Spleen (tissue), 11 donors: ENCODE results near the gene CSE1L. TPM values are rescaled to one million over a fixed set of nuclear protein-coding genes. Genes with fewer than 3 reads are reported as not detected.
A peak's percentile ranks its signal among the peaks of the same experiment; 100 is the strongest.
"Not testable (repeated sequence)": the region's sequence is repeated elsewhere in the genome, so short reads cannot be mapped to it uniquely, and the experiment has no call there.

ENCODE experiments used
- DNase-seq: peaks from one replicate; pipeline ENCODE4 v3.0.0-alpha.2; 2020
- H3K27ac ChIP-seq, 8 donors: fragments of 200-600 bp; sonication (generic) in 7 of 8; 1 replicate in 4 of 8; 2 replicates in 4 of 8; pipeline versions ENCODE4 v1.5.0 to v1.8.0; 2016 to 2021; ENCODE audit warnings: inconsistent platforms in 4 of 8, mild to moderate bottlenecking in 4 of 8, moderate library complexity in 1 of 8
- H3K27me3 ChIP-seq, 7 donors: fragments of 200-600 bp; sonication (generic) in 6 of 7; replicated peaks in 1 of 7; 1 replicate in 4 of 7; 2 replicates in 3 of 7; pipeline versions ENCODE4 v1.5.0 to v1.8.0; 2016 to 2021; ENCODE audit warnings: inconsistent platforms in 3 of 7, mild to moderate bottlenecking in 1 of 7
- H3K36me3 ChIP-seq, 6 donors: fragments of 200-600 bp; sonication (generic) in 5 of 6; 1 replicate in 4 of 6; 2 replicates in 2 of 6; pipeline versions ENCODE4 v1.5.0 to v1.8.0; 2016 to 2021; ENCODE audit warnings: inconsistent platforms in 2 of 6
- H3K4me1 ChIP-seq, 6 donors: fragments of 200-600 bp; sonication (generic) in 5 of 6; 1 replicate in 3 of 6; 2 replicates in 3 of 6; pipeline versions ENCODE4 v1.5.0 to v1.8.0; 2016 to 2021; ENCODE audit warnings: inconsistent platforms in 3 of 6
- H3K4me3 ChIP-seq, 8 donors: fragments of 200-600 bp; sonication (generic) in 7 of 8; 1 replicate in 4 of 8; 2 replicates in 4 of 8; pipeline versions ENCODE4 v1.5.0 to v1.8.0; 2016 to 2021; ENCODE audit warnings: inconsistent platforms in 4 of 8, mild to moderate bottlenecking in 4 of 8, moderate library complexity in 2 of 8
- H3K9me3 ChIP-seq, 8 donors: fragments of 200-600 bp; sonication (generic) in 7 of 8; 1 replicate in 4 of 8; 2 replicates in 4 of 8; pipeline versions ENCODE4 v1.5.0 to v1.8.0; 2016 to 2021; ENCODE audit warnings: inconsistent platforms in 4 of 8
- POLR2A ChIP-seq, 3 donors: fragments of 450-650 bp; IDR thresholded peaks; one replicate each; pipeline ENCODE4 v1.5.1; 2017; ENCODE audit warnings: antibody characterized with exemption in 3 of 3, mild to moderate bottlenecking in 1 of 3
- POLR2AphosphoS5 ChIP-seq, 3 donors: sonication (generic); formaldehyde crosslinking; IDR thresholded peaks; one replicate each; pipeline ENCODE4 v1.5.1; 2017; ENCODE audit warnings: antibody characterized with exemption in 3 of 3
- WGBS, 5 donors: extraction: QIAGEN DNeasy Blood & Tissue Kit in 3 of 5; methylation state at CpG; one replicate each; pipeline versions ENCODE4 v1.1.5 to v1.1.7; 2013 to 2018; 5-methylcytosine and 5-hydroxymethylcytosine counted together
- intact Hi-C: fragments of 100-400 bp; cut with DNase I; formaldehyde crosslinking; loops from one replicate; pipeline ENCODE4 v1.15.0; 2023; ENCODE audit warnings: low total_unique reads
- polyA plus RNA-seq, 3 donors: library from polyadenylated mRNA; stranded (reverse); fragments of 200-250 nt; gene quantifications; one replicate each; pipeline ENCODE4 v1.2.1, GENCODE V29; 2013
- total RNA-seq, 7 donors: library from RNA; depleted of rRNA in 3 of 7; stranded (reverse); fragments of >200 nt in 3 of 7; fragmentation: NEBNext Ultra II Directional in 4 of 7; extraction: Animal tissue kit (Norgen Biotek cat#: 25700) in 4 of 7; gene quantifications; one replicate each; pipeline versions ENCODE4 v1.1.0 to v1.2.1, GENCODE V29; 2016 to 2021
- TF ChIP-seq, protein P1 (sequence below), 11 experiments: fragments of 200-600 bp in 7 of 11; fragments of 450-650 bp in 4 of 11; sonication (generic) in 4 of 11; IDR thresholded peaks in 8 of 11; conservative IDR thresholded peaks in 3 of 11; 1 replicate in 7 of 11; 2 replicates in 4 of 11; pipeline versions ENCODE4 v1.4.0 to v1.8.0; 2016 to 2021; ENCODE audit warnings: antibody characterized with exemption in 11 of 11, inconsistent platforms in 4 of 11, mild to moderate bottlenecking in 1 of 11
- donor health status: healthy with polysubstance abuse.
- donor health status: DM: no; HTN: no; CAD: no; lungs with moderate emphysema.
- donor health status: DM: no; HTN: no; CAD: no.
- donor health status: Bipolar disorder and iron deficiency.
- donor health status: healthy.
- donor health status: DM: no; HTN: no; CAD: no.
- donor health status: DM: yes; HTN: yes; CAD: no.

CSE1L gene
- total and polyA plus RNA-seq, 10 donors: 16.7 to 51.5 (median 33.8) TPM

DNA sequence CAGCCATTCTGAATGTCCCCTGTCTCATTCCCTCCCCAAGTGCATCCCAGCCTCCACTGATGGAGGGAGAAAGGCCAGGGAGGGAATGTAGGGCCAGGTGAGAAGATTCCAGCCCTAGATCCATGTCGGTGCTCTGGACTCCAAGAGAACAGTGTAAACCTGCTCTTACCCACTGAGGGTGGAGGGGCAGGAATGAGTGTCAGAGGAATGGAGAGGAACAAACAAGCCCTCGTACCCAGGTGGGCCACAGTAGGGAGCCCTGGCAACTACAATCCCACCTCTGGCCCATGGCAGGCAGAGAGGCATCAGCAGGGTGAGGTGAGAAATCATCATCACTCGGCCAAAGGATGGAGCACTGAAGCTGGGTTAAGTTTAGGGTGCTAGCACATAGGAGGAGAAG is 87.5 kb downstream of the CSE1L start:
- intact Hi-C loops: no loop called here
- Histone ChIP-seq H3K36me3 (peaks cover 0 to 81% (median 34%) of the 10 kb centered on the region in 6 donors), H3K9me3 (no peaks in the 10 kb centered on the region), H3K4me1 (peaks cover 3 to 13% (median 7%) of the 10 kb centered on the region in 6 donors), H3K27me3 (no peaks in the 10 kb centered on the region), H3K4me3 (no peak overlapping the region), H3K27ac (peak overlapping the region in 3 of 8 donors; percentile 20 to 31 (median 21))
- TF ChIP-seq, protein P1, sequence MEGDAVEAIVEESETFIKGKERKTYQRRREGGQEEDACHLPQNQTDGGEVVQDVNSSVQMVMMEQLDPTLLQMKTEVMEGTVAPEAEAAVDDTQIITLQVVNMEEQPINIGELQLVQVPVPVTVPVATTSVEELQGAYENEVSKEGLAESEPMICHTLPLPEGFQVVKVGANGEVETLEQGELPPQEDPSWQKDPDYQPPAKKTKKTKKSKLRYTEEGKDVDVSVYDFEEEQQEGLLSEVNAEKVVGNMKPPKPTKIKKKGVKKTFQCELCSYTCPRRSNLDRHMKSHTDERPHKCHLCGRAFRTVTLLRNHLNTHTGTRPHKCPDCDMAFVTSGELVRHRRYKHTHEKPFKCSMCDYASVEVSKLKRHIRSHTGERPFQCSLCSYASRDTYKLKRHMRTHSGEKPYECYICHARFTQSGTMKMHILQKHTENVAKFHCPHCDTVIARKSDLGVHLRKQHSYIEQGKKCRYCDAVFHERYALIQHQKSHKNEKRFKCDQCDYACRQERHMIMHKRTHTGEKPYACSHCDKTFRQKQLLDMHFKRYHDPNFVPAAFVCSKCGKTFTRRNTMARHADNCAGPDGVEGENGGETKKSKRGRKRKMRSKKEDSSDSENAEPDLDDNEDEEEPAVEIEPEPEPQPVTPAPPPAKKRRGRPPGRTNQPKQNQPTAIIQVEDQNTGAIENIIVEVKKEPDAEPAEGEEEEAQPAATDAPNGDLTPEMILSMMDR (IDR thresholded peaks at IDR 0.05 in 8 of 11, conservative IDR thresholded peaks at IDR 0.05 in 3 of 11): no peak
- no peak for TF ChIP-seq POLR2A (IDR thresholded peaks at IDR 0.05)
- no peak for TF ChIP-seq POLR2AphosphoS5 (IDR thresholded peaks at IDR 0.05)
- DNase-seq: no peak
- WGBS, 5 donors: 88 to 93% (median 90%) methylated on average over 2 to 3 of the region's 3 CpGs

DNA sequence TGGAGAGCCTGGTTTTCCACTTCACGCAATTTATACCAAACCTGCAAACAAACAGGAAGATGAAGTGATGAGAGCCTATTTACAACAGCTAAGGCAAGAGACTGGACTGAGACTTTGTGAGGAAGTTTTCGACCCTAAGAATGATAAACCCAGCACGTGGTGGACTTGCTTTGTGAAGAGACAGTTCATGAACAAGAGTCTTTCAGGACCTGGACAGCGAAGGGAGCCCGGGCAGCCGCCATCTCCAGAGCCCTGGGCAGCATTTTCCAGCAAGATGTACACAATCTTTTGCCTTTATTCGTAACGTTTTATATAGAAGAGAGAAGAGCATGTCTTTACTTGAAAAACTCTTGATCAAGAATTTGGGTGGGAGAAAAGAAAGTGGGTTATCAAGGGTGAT is 88.7 kb downstream of the CSE1L start:
- not testable (repeated sequence) for H3K9me3 ChIP-seq, H3K27me3 ChIP-seq, H3K27ac ChIP-seq, H3K4me3 ChIP-seq, DNase-seq
- intact Hi-C loops: loop anchor here (2.0 kb wide), 1 partner anchor 82 kb away; no protein-coding TSS in a partner anchor
- 87 to 95% (median 92%) methylated on average over 8 of the region's 8 CpGs for WGBS, 5 donors
- peaks cover 0 to 87% (median 35%) of the 10 kb centered on the region in 6 donors for H3K36me3 ChIP-seq
- H3K4me1 ChIP-seq: peaks cover 3 to 13% (median 7%) of the 10 kb centered on the region in 6 donors

DNA sequence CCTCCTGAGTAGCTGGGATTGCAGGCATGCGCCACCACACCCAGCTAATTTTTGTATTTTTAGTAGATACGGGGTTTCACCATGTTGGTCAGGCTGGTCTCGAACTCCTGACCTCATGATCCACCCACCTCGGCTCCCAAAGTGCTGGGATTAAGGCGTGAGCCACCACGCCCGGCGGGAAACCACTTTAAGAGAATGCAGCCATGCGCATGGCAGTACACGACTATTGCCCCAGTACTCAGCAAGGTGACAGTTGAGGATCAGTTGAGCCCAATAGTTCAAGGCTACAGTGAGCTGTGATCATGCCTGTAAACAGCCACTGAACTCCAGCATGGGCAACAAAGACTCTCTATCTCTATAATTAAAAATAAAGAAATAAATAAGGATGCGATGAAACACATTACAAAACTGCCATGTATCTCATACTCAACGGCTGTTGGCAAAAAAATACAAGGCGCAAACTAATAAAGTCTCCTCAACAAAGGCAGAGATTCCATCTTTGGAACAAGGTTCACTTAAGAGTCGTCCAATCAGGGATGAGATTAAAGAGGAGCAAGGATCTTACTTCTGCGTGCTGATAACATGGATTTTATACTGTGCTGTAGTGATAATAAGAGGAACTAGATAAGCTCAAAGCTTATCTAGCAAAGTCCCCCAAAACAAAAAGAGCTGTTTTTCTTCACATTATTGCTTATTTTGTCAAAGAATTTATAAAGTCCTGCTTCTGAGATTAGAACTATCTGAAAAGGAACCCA is 90.9 kb downstream of the CSE1L start:
- no peak for DNase-seq
- H3K27me3 ChIP-seq: no peaks in the 10 kb centered on the region
- no peak overlapping the region for H3K4me3 ChIP-seq
- WGBS, 5 donors: 91 to 96% (median 95%) methylated on average over 15 of the region's 15 CpGs
- H3K9me3 ChIP-seq: no peaks in the 10 kb centered on the region
- H3K36me3 ChIP-seq: peaks cover 0 to 81% (median 28%) of the 10 kb centered on the region in 6 donors
- no peak overlapping the region for H3K27ac ChIP-seq
- intact Hi-C loops: no loop called here
- TF ChIP-seq, protein P1 (IDR thresholded peaks at IDR 0.05 in 8 of 11, conservative IDR thresholded peaks at IDR 0.05 in 3 of 11): no peak
- no peak for TF ChIP-seq POLR2AphosphoS5 (IDR thresholded peaks at IDR 0.05)
- TF ChIP-seq POLR2A (IDR thresholded peaks at IDR 0.05): no peak
- peaks cover 3 to 34% (median 16%) of the 10 kb centered on the region in 6 donors for H3K4me1 ChIP-seq

DNA sequence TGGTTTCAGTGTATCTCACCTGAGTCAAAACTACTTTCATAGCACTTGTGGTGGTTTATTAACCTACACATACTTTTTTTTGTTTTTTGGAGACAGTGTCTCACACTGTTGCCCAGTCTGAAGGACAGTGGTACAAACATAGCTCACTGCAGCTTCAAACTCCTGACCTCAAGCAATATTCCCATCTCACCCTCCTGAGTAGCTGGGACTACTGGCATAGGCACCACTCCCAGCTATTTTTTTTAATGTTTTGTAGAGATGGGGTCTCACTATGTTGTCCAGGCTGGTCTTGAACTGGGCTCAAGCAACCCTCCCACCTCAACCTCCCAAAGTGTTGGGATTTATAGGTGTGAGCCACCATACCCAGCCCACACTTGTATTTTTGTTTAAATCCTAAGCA is 92.3 kb downstream of the CSE1L start:
- DNase-seq: no peak
- intact Hi-C loops: no loop called here
- H3K36me3 ChIP-seq: peaks cover 0 to 81% (median 25%) of the 10 kb centered on the region in 6 donors
- peaks cover 0 to 24% (median 10%) of the 10 kb centered on the region in 6 donors for H3K4me1 ChIP-seq
- no peak overlapping the region for H3K4me3 ChIP-seq
- no peaks in the 10 kb centered on the region for H3K9me3 ChIP-seq
- no peaks in the 10 kb centered on the region for H3K27me3 ChIP-seq
- TF ChIP-seq POLR2A (IDR thresholded peaks at IDR 0.05) (no peak), POLR2AphosphoS5 (IDR thresholded peaks at IDR 0.05) (no peak)
- TF ChIP-seq, protein P1 (IDR thresholded peaks at IDR 0.05 in 8 of 11, conservative IDR thresholded peaks at IDR 0.05 in 3 of 11): no peak
- H3K27ac ChIP-seq: no peak overlapping the region
